Retinal pigment epithelial cell (primary cell): Measurements from ENCODE around the gene C5orf58.
A peak's percentile ranks its signal among the peaks of the same experiment; 100 is the strongest.

Experiments
- DNase-seq: peaks from one replicate; pipeline ENCODE4 v3.0.0-alpha.2; 2010; ENCODE audit warnings: low read depth
- H3K4me3 ChIP-seq: 2 replicates; pipeline ENCODE4 v1.5.1; 2011; ENCODE audit warnings: mild to moderate bottlenecking, low read length, control low read depth, moderate library complexity
- TF ChIP-seq, protein P1 (sequence below): conservative IDR thresholded peaks from 2 replicates; pipeline ENCODE4 v1.5.1; 2011; ENCODE audit warnings: low read depth, low read length, control low read depth, inconsistent platforms

C5orf58 gene

DNA sequence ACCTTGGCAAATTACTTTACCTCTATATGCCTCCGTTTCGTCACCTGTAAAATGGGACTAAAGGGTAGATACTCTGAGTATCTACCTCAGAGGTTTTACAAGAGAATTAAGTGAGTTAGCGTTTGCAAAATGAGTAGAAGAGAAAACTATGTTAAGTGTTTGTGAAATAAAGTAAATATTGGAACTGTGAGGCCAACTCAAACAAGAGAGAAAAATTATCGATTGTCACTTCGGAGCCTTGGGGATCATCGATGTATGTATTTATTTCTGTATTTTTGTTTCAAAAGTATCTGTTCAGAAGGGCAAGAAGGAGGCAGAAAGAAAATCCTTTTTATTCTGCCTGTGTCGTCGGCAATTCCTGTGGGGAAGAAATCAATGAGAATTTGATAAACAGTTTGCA, 25.8 kb upstream of the C5orf58 start:
- TF ChIP-seq, protein P1, sequence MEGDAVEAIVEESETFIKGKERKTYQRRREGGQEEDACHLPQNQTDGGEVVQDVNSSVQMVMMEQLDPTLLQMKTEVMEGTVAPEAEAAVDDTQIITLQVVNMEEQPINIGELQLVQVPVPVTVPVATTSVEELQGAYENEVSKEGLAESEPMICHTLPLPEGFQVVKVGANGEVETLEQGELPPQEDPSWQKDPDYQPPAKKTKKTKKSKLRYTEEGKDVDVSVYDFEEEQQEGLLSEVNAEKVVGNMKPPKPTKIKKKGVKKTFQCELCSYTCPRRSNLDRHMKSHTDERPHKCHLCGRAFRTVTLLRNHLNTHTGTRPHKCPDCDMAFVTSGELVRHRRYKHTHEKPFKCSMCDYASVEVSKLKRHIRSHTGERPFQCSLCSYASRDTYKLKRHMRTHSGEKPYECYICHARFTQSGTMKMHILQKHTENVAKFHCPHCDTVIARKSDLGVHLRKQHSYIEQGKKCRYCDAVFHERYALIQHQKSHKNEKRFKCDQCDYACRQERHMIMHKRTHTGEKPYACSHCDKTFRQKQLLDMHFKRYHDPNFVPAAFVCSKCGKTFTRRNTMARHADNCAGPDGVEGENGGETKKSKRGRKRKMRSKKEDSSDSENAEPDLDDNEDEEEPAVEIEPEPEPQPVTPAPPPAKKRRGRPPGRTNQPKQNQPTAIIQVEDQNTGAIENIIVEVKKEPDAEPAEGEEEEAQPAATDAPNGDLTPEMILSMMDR: no peak
- H3K4me3 ChIP-seq: no peak overlapping the region
- DNase-seq: no peak

DNA sequence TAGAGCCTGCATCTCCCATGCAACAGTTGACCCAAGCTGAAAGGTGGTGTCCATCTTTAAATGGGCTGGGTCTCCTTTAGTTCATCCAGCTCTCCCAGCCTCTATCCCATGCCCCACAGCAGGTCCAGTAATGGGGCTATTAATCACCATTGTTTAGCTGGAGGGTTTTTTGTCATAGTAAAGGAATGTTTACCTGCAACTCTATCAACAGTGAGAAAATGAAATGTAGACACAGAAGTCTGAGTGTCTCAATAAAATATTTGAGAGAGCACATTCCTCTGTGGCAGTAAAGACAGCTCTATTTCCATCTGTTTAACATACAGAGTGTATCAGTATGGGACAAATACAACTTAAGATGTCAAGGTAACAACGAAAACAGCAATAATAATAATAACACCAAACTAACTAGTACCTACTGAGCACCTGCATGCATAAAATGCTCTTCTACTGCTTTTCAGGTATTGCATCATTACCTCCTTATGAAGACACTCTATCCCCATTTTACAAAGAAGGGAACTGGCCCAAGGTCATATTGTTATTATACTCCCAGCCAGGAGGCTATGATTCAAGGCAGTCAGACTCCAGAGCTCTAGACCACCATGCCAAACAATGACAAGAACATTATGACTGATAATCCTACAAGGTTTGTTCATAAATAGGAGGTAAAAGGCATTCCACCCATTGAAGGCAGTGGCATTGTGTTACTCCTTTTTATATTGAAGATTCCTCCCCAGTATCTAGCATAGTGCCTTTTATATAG, 21.0 kb upstream of the C5orf58 start:
- TF ChIP-seq, protein P1: no peak
- no peak for DNase-seq

DNA sequence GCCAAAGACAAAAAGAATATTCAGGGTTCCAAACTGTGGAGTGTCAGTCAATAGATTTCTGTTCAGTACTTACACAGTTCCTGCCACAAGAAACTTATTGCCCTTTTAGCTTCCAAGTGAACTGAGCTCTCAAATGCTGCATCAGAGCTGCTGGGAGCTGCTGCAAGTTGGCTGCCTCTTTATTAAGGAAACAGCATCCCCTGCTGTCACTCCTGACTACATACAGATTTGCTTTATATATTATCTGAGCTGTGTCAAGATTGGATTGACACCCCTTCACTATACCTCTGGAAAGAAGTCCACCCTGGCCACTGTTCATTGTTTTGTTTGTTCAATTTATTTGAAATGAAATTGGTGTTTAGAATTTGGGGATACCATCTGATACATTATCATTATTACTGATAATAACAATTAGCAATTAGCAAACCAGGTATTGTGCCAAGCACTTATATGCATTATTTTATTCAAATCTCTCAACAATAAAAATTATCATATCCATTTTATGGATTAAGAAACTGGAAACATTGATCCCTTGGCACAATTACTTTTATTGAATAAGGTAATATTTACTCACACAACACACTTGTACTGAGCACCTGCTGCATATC, 16.4 kb upstream of the C5orf58 start:
- H3K4me3 ChIP-seq: no peak overlapping the region
- peak; percentile 33 for DNase-seq
- TF ChIP-seq, protein P1: peak; percentile 78

More for the DNA sequence above, 21.0 kb upstream of the C5orf58 start:
- H3K4me3 ChIP-seq: no peak overlapping the region

DNA sequence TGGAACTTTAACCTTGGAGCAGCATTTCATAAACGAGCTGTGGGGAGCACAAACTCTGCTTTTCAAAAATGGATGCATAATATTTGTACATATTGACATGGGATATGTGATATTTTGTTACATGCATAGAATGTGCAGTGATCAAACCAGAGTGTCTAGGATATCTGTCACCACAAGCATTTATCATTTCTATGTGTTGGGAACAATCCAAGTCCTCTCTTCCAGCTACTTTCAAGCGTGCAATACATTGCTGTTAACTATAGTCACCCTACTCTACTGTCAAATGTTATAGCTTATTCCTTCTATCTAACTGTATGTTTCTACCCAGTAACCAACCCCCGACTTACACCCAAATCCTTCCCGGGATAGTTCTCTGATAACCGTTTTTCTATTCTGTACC, 15.0 kb upstream of the C5orf58 start:
- DNase-seq: no peak
- TF ChIP-seq, protein P1: no peak
- H3K4me3 ChIP-seq: no peak overlapping the region

DNA sequence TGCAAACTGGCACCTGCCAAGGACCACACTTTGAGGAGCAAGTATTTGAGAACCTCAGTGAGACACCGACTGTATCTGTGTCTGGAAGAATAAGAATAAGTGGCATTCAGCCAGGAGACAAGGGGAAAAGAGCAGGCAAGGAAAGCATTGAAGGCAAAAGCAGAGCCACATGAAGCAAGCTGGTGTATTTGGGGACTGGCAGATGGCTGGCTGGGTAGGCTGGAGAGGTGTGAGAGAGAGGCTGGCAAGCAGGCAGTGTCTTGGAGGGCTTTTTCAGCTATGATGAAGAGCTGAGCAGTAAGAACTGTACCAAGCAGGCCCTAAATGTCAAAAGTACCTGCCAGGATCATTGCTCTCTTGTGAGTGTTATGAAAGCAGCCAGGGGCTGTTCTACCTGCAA, 14.1 kb upstream of the C5orf58 start:
- DNase-seq: no peak
- no peak overlapping the region for H3K4me3 ChIP-seq
- TF ChIP-seq, protein P1: no peak

DNA sequence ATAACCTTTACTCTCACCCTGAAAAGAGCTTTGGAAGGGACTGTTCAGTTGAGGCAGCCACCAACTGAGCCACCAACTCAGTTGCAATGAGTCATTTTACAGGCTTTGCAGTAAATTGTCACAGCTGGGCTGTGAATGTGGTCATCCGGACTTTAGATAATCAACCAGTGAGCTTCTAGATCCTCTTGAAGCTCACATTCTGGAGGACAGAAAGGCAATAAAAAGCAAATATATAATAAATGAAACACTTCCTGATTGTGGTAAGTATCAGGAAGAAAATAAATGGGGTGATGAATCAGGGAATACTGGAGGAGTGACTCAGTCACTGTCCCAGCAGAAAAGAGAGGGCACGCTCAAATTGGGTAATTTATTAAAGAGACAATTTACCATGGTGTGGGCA, 13.2 kb upstream of the C5orf58 start:
- no peak overlapping the region for H3K4me3 ChIP-seq
- TF ChIP-seq, protein P1: no peak
- DNase-seq: no peak

DNA sequence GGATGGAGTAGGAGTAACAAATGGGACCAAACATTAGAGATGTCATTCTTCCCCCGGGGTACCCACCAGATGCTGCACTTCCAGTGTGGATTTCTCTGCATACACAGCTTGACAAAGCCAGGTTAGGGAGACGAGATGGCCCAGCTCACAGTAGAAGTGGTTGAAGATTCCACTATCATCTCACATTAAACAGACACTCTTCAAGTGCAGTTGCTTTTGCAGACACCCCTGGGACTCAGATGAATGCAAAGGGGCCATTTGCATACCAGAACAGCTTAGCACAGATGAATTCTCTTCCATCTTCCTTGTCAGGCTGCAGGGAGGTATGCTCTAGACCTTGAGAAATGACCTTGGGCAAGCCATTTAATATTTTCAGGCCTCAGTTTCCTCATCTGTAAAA, 12.6 kb upstream of the C5orf58 start:
- no peak overlapping the region for H3K4me3 ChIP-seq
- no peak for DNase-seq
- TF ChIP-seq, protein P1: no peak
